Gastroesophageal sphincter (tissue), 3 donors: ENCODE results near the gene CADM2.

Experiments used
- CTCF ChIP-seq, 4 experiments: fragments of 200-600 bp in 2 of 4; fragments of 450-650 bp in 2 of 4; sonication (generic) in 1 of 4; IDR thresholded peaks; one replicate each; pipeline ENCODE4 v1.5.1; 2017 to 2019; ENCODE audit warnings: antibody characterized with exemption in 4 of 4, mild to moderate bottlenecking in 2 of 4, moderate library complexity in 2 of 4
- EP300 ChIP-seq: sonication (generic); formaldehyde crosslinking; IDR thresholded peaks from one replicate; pipeline ENCODE4 v1.6.1; 2017; ENCODE audit warnings: antibody characterized with exemption, mild to moderate bottlenecking
- POLR2A ChIP-seq, 2 donors: fragments of 450-650 bp; IDR thresholded peaks; one replicate each; pipeline ENCODE4 v1.6.1; 2017; ENCODE audit warnings: antibody characterized with exemption in 2 of 2, mild to moderate bottlenecking in 2 of 2, moderate library complexity in 1 of 2

- TF ChIP-seq CTCF (IDR thresholded peaks at IDR 0.05) (no peak), EP300 (no peak), POLR2A (IDR thresholded peaks at IDR 0.05) (no peak)
Observed at GRCh38 chr3:84983490-84983889, 24.7 kb downstream of the CADM2 start.
